GM12872 (cell line): ENCODE measurements around the gene HPS4.

ENCODE experiments used
- TF ChIP-seq, protein P1 (sequence below): IDR thresholded peaks from 3 replicates; pipeline ENCODE4 v1.5.1; 2011; ENCODE audit warnings: low read depth, mild to moderate bottlenecking, low read length, moderate library complexity; ENCODE audit not compliant: insufficient read depth

HPS4 gene

DNA sequence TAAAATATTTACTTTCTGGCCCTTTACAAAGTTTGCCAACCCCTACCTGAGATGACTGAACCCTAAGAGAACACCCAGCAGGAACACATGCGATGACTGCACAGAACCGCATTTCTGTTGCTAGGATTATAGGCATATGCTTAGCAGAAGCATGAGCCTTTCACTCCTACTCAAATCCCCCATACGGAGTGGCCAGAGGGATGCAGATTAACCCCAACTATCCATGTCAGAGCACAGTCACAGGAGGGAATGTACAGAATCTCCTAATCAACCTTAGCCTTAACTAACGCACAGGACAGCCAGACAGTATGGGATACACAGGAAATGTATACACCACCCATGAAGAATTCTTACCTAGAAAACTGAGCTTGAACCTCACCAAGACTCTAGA lies 6.2 kb downstream of the HPS4 start:
- TF ChIP-seq, protein P1, sequence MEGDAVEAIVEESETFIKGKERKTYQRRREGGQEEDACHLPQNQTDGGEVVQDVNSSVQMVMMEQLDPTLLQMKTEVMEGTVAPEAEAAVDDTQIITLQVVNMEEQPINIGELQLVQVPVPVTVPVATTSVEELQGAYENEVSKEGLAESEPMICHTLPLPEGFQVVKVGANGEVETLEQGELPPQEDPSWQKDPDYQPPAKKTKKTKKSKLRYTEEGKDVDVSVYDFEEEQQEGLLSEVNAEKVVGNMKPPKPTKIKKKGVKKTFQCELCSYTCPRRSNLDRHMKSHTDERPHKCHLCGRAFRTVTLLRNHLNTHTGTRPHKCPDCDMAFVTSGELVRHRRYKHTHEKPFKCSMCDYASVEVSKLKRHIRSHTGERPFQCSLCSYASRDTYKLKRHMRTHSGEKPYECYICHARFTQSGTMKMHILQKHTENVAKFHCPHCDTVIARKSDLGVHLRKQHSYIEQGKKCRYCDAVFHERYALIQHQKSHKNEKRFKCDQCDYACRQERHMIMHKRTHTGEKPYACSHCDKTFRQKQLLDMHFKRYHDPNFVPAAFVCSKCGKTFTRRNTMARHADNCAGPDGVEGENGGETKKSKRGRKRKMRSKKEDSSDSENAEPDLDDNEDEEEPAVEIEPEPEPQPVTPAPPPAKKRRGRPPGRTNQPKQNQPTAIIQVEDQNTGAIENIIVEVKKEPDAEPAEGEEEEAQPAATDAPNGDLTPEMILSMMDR = no peak

DNA sequence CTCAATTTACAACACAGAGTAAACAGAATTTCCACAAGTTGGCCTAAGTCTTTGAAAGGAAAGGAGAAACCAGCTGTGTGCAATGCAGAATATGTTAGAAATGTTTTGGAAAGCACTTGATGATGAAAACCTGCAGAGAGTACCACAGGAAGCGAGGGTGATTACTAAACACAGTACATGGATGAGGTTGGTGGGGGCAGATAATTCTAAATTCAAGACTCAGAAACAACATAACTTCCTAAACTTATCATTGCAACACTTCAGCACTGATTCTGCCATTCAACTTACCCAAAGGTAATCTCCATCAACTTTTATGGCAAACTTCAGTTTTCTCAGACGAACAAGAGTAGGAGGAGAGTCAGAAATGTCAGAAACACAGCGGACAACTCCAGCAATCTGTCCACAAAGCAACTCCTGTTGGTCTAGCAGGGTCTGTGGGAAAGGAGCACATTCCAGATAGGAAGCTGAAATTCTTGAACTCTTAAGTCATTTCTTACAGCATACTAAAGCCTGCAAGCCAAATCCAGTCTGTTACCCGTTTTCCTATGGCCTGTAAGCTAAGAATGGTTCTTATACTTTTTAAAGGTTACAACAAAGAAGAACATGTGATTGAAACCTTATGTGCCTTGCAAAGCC lies 6.8 kb downstream of the HPS4 start:
- TF ChIP-seq, protein P1 = no peak

DNA sequence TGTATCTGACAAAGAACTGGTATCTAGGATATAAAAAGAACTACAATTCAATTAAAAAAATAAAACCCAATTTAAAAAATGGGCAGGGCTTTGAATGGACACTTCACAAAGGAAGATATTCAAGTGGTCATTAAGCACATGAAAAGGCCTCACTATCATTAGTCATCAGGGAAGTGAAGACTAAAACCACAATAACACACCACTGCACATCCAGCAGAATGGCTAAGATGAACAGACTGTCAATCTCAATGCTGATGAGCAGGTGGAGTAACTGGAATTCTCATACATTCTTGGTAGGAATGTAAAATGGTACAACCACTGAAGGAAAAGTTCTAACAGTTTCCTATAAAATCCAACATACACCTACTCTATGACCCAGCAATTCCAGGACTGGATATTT lies 8.9 kb downstream of the HPS4 start:
- TF ChIP-seq, protein P1 = no peak

DNA sequence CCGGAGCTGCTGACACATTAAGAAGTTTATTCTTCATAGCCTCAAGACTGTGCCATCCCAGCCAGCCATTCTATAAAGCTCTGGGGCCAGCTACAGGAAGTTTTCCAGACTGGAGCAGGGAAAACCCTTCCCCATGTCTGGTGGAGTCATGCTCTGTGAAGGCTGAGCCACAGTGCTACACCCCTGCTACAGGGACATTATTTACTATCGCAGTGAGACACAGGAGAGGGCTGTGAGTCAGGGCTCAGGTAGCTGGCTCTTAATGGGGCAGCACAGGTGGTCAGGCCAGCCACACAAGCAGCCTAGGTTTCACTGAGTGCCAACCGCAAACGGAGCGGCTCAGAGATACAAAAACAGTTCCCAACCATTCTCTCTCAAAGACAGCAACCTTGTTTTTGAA lies 12.1 kb downstream of the HPS4 start:
- TF ChIP-seq, protein P1 = no peak

DNA sequence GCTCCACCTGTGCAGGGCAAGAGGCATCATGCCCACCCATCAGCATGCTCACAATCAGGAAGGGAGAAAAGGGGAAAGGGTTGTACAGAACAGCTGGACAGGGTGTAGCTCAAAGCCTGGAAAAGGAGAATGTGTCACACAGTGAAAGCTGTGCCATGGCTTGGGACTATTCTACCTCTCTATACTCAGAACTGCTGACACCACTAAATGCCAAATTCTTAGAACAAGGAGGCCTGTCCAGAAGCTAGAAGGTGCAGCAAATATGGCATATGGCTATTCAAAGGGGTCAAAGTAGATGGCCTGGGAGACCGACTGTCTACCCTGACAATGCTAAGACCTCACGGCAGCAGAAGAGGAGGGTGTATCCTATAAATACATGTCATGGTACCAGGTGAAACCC lies 12.8 kb downstream of the HPS4 start:
- TF ChIP-seq, protein P1 = no peak

DNA sequence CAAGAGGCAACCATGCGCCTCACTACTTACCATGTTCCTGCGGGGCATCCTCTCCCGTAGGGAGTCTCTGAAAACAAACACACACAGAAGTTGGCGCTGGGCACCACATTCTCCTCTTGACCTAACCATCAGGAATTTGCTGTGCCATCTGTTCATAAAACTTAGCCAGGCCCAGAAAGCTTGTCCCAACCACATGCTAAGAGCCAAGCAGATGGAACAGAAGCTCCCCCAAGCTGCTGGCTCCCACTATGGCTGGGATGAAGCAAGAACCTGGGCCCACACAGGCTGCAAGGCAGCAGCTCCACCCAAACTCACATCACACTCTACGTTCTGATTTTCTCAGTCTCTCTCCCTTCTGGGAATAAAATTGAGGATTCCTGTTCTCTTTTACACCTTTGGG lies 17.4 kb downstream of the HPS4 start:
- TF ChIP-seq, protein P1 = no peak

DNA sequence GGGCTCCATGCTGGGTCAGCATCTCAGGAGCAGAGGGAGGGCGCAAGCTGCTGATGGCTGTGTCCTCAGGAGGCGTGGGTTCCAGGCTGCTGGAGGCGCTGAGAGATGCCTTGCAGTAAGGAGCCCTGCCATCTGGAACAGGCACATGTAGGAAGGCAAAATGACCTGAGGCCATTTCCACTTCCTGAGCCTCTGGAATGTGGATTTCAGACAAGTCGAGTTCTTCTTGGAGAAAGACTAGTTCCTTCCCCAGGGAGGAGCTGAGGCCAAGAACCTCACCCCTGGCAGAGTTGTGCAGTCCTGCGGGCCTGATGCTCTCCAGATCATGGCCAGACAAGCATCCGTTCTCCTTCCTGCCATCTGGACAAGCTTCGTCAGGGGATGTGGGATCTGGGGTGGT lies 19.3 kb downstream of the HPS4 start:
- TF ChIP-seq, protein P1 = no peak
